Endodermal cell (in vitro differentiated cells): ENCODE data around the gene FOXD3. TPM values are rescaled to one million over a fixed set of nuclear protein-coding genes. Genes with fewer than 3 reads are reported as not detected.
"Not testable (repeated sequence)": the region's sequence is repeated elsewhere in the genome, so short reads cannot be mapped to it uniquely, and the experiment has no call there.

ENCODE experiments used
- DNase-seq: peaks from one replicate; pipeline ENCODE4 v3.0.0-alpha.2; 2017
- H3K27ac ChIP-seq: 2 replicates; pipeline ENCODE4 v1.5.1; 2013; ENCODE audit warnings: mild to moderate bottlenecking, low read depth, low read length, moderate library complexity
- H3K27me3 ChIP-seq: 2 replicates; pipeline ENCODE4 v1.6.1; 2013; ENCODE audit warnings: mild to moderate bottlenecking, low read length, moderate library complexity; ENCODE audit not compliant: insufficient read depth, control insufficient read depth, poor library complexity, severe bottlenecking
- H3K36me3 ChIP-seq: 2 replicates; pipeline ENCODE4 v1.7.0; 2013; ENCODE audit warnings: mild to moderate bottlenecking, low read length, moderate library complexity; ENCODE audit not compliant: control insufficient read depth, insufficient read depth
- H3K4me1 ChIP-seq: one replicate; pipeline ENCODE4 v1.7.0; 2013; ENCODE audit warnings: low read length; ENCODE audit not compliant: control insufficient read depth, insufficient read depth
- H3K4me3 ChIP-seq: 2 replicates; pipeline ENCODE4 v1.5.1; 2013; ENCODE audit warnings: mild to moderate bottlenecking, low read length, moderate library complexity
- H3K9ac ChIP-seq: 2 replicates; pipeline ENCODE4 v1.6.1; 2013; ENCODE audit warnings: mild to moderate bottlenecking, low read length, moderate library complexity; ENCODE audit not compliant: poor library complexity, severe bottlenecking; ENCODE audit errors: extremely low read depth
- H3K9me3 ChIP-seq: 2 replicates; pipeline ENCODE4 v1.6.1; 2013; ENCODE audit warnings: mild to moderate bottlenecking, low read length, moderate library complexity; ENCODE audit not compliant: control insufficient read depth
- H3K27ac Mint-ChIP-seq: 2 replicates; pipeline ENCODE4 v1.8.0; 2020; ENCODE audit warnings: mixed read lengths
- H3K27me3 Mint-ChIP-seq: 2 replicates; pipeline ENCODE4 v1.8.0; 2021; ENCODE audit warnings: mild to moderate bottlenecking, mixed read lengths; ENCODE audit not compliant: insufficient read depth
- H3K36me3 Mint-ChIP-seq: 2 replicates; pipeline ENCODE4 v1.8.0; 2020; ENCODE audit warnings: low read depth, mixed read lengths
- H3K4me1 Mint-ChIP-seq: 2 replicates; pipeline ENCODE4 v1.8.0; 2020; ENCODE audit warnings: mixed read lengths
- H3K4me3 Mint-ChIP-seq: 2 replicates; pipeline ENCODE4 v1.8.0; 2020; ENCODE audit warnings: mild to moderate bottlenecking, moderate library complexity, mixed read lengths
- H3K9me3 Mint-ChIP-seq: 2 replicates; pipeline ENCODE4 v1.8.0; 2020; ENCODE audit warnings: mild to moderate bottlenecking, mixed read lengths
- CTCF ChIP-seq: fragments of 200-600 bp; sonication (generic); conservative IDR thresholded peaks from 2 replicates; pipeline ENCODE4 v1.5.0; 2021; ENCODE audit warnings: antibody characterized with exemption, mild to moderate bottlenecking
- WGBS, 2 experiments: methylation state at CpG; one replicate each; pipeline versions ENCODE4 v1.1.5 to v1.1.7; 2013; ENCODE audit warnings: missing lambda C conversion rate in 2 of 2, mixed read lengths in 1 of 2; ENCODE audit not compliant: insufficient coverage in 1 of 2, insufficient read length in 1 of 2; 5-methylcytosine and 5-hydroxymethylcytosine counted together
- total RNA-seq, 2 donors: library from RNA; stranded (reverse); fragmentation: NEBNext Ultra II Directional in 1 of 2; extraction: Animal tissue kit (Norgen Biotek cat#: 25700) in 1 of 2; gene quantifications; 2 replicates in 1 of 2; 3 replicates in 1 of 2; pipeline ENCODE4 v1.2.1, GENCODE V29; 2021

Gene FOXD3
- total RNA-seq, 2 donors from 2014 or later: 0.49 to 14.0 TPM

- Histone ChIP-seq H3K4me3 (no peak overlapping the region), H3K9me3 (no peaks in the 10 kb centered on the region), H3K9ac (no peak overlapping the region), H3K4me1 (no peaks in the 10 kb centered on the region), H3K27me3 (peaks cover 19% of the 10 kb centered on the region), H3K27ac (no peak overlapping the region), H3K36me3 (no peaks in the 10 kb centered on the region)
- no peaks in the 10 kb centered on the region for H3K36me3 Mint-ChIP-seq
- H3K9me3 Mint-ChIP-seq: no peaks in the 10 kb centered on the region
- peaks cover 3% of the 10 kb centered on the region for H3K27me3 Mint-ChIP-seq
- H3K4me1 Mint-ChIP-seq: no peaks in the 10 kb centered on the region
- no peak overlapping the region for H3K4me3 Mint-ChIP-seq
- TF ChIP-seq CTCF: no peak
- no peak overlapping the region for H3K27ac Mint-ChIP-seq
- DNase-seq: no peak
- 97 to 98% methylated on average over 5 of the region's 5 CpGs for WGBS, 2 experiments
Observed at GRCh38 chr1:63350320-63350719, 28.0 kb downstream of the FOXD3 start.

GRCh38 chr1:63352736-63353135 lies 30.4 kb downstream of the FOXD3 start:
- DNase-seq: no peak
- Mint-ChIP-seq H3K9me3 (no peaks in the 10 kb centered on the region), H3K4me1 (no peaks in the 10 kb centered on the region), H3K27me3 (peaks cover 3% of the 10 kb centered on the region), H3K36me3 (no peaks in the 10 kb centered on the region), H3K27ac (no peak overlapping the region), H3K4me3 (no peak overlapping the region)
- Histone ChIP-seq H3K9me3 (no peaks in the 10 kb centered on the region), H3K9ac (no peak overlapping the region), H3K27me3 (peaks cover 19% of the 10 kb centered on the region), H3K4me3 (no peak overlapping the region), H3K36me3 (no peaks in the 10 kb centered on the region), H3K27ac (no peak overlapping the region), H3K4me1 (no peaks in the 10 kb centered on the region)
- WGBS, 2 experiments: 67 to 100% methylated on average over 1 to 2 of the region's 2 CpGs
- no peak for TF ChIP-seq CTCF

GRCh38 chr1:63356234-63356633 lies 33.9 kb downstream of the FOXD3 start:
- H3K27me3 ChIP-seq: peaks cover 19% of the 10 kb centered on the region
- not testable (repeated sequence) for H3K4me3 Mint-ChIP-seq, H3K36me3 ChIP-seq, H3K9ac ChIP-seq, H3K9me3 Mint-ChIP-seq, H3K4me1 Mint-ChIP-seq, H3K4me3 ChIP-seq, DNase-seq, H3K27ac Mint-ChIP-seq, H3K4me1 ChIP-seq, H3K36me3 Mint-ChIP-seq, H3K27ac ChIP-seq, H3K27me3 Mint-ChIP-seq, H3K9me3 ChIP-seq
- WGBS, 2 experiments: 89% methylated on average over 2 of the region's 2 CpGs; no CpG with 5 or more reads in 1 of the 2 experiments

- Mint-ChIP-seq H3K9me3 (peaks cover 3% of the 10 kb centered on the region), H3K36me3 (no peaks in the 10 kb centered on the region), H3K27me3 (peaks cover 2% of the 10 kb centered on the region), H3K4me3 (no peak overlapping the region), H3K27ac (no peak overlapping the region), H3K4me1 (no peaks in the 10 kb centered on the region)
- H3K9me3 ChIP-seq: no peaks in the 10 kb centered on the region
- no peak overlapping the region for H3K9ac ChIP-seq
- TF ChIP-seq CTCF: no peak
- no peak overlapping the region for H3K4me3 ChIP-seq
- 90 to 95% methylated on average over 4 to 5 of the region's 5 CpGs for WGBS, 2 experiments
- DNase-seq: no peak
- no peaks in the 10 kb centered on the region for H3K4me1 ChIP-seq
- no peaks in the 10 kb centered on the region for H3K27me3 ChIP-seq
- no peak overlapping the region for H3K27ac ChIP-seq
- H3K36me3 ChIP-seq: no peaks in the 10 kb centered on the region
Observed at GRCh38 chr1:63359561-63359960, 37.2 kb downstream of the FOXD3 start.
